K562 (cell line): ENCODE results near the gene ABHD4. TPM values are rescaled to one million over a fixed set of nuclear protein-coding genes. Genes with fewer than 3 reads are reported as not detected.

Experiments used
- ADNP ChIP-seq: fragments of 200-800 bp; sonication (Bioruptor generic); IDR thresholded peaks from 2 replicates; pipeline ENCODE4 v1.6.1; 2016; ENCODE audit warnings: missing genetic modification characterization, missing compliant biosample characterization
- CREM ChIP-seq: IDR thresholded peaks from 2 replicates; pipeline ENCODE4 v1.6.1; 2014; ENCODE audit warnings: antibody characterized with exemption, low read depth
- CTBP1 ChIP-seq: fragments of 450-650 bp; IDR thresholded peaks from 2 replicates; pipeline ENCODE4 v1.6.1; 2016; ENCODE audit warnings: borderline replicate concordance
- CTCF ChIP-seq, 3 experiments: IDR thresholded peaks in 2 of 3; conservative IDR thresholded peaks in 1 of 3; 2 replicates each; pipeline ENCODE4 v1.5.1; 2011 to 2012; ENCODE audit warnings: low read length in 3 of 3, mild to moderate bottlenecking in 3 of 3, control low read depth in 2 of 3, improper control_type of control experiment in 1 of 3, inconsistent platforms in 1 of 3, low read depth in 1 of 3, mixed read lengths in 1 of 3, moderate library complexity in 1 of 3; ENCODE audit not compliant: insufficient read depth in 2 of 3
- ERF ChIP-seq: fragments of 450-650 bp; formaldehyde crosslinking; IDR thresholded peaks from 2 replicates; pipeline ENCODE4 v1.4.0; 2020; ENCODE audit warnings: mild to moderate bottlenecking, mixed read lengths
- ESRRB ChIP-seq: fragments of 250-450 bp; sonication (Bioruptor Pico); IDR thresholded peaks from 2 replicates; pipeline ENCODE4 v1.5.0; 2020; ENCODE audit warnings: mild to moderate bottlenecking, moderate library complexity, borderline replicate concordance
- HBP1 ChIP-seq: fragments of 450-650 bp; formaldehyde crosslinking; IDR thresholded peaks from 2 replicates; pipeline ENCODE4 v1.4.0; 2022; ENCODE audit warnings: missing genetic modification characterization
- IFI16 ChIP-seq: fragments of 250-450 bp; sonication (Bioruptor Pico); IDR thresholded peaks from 2 replicates; pipeline ENCODE4 v2.1.2; 2022; ENCODE audit warnings: mild to moderate bottlenecking, inconsistent platforms
- PRPF4 ChIP-seq: fragments of 200-400 bp; formaldehyde crosslinking; IDR thresholded peaks from one replicate; pipeline ENCODE4 v1.6.1; 2017; ENCODE audit warnings: low read length, low read depth, mild to moderate bottlenecking; ENCODE audit not compliant: insufficient read depth, poor library complexity, severe bottlenecking
- RAD51 ChIP-seq: fragments of 450-650 bp; IDR thresholded peaks from 2 replicates; pipeline ENCODE4 v1.7.1; 2016; ENCODE audit warnings: low read depth, mild to moderate bottlenecking, borderline replicate concordance
- SRSF1 ChIP-seq: fragments of 200-400 bp; formaldehyde crosslinking; IDR thresholded peaks from 2 replicates; pipeline ENCODE4 v1.6.1; 2017; ENCODE audit warnings: mild to moderate bottlenecking, low read depth, low read length, moderate library complexity
- STAG1 ChIP-seq: sonication (generic); formaldehyde crosslinking; IDR thresholded peaks from 2 replicates; pipeline ENCODE4 v1.5.0; 2020; ENCODE audit warnings: missing genetic modification reagents, borderline replicate concordance
- TEAD4 ChIP-seq, 2 experiments: sonication (generic) in 1 of 2; formaldehyde crosslinking in 1 of 2; IDR thresholded peaks; 2 replicates each; pipeline versions ENCODE4 v1.6.1 to v1.8.0; 2012 to 2022; ENCODE audit warnings: borderline replicate concordance in 1 of 2, inconsistent platforms in 1 of 2, low read length in 1 of 2, mild to moderate bottlenecking in 1 of 2, missing genetic modification reagents in 1 of 2
- ZNF407 ChIP-seq: fragments of 450-650 bp; IDR thresholded peaks from 2 replicates; pipeline ENCODE4 v1.6.1; 2016; ENCODE audit warnings: low read depth
- polyA plus RNA-seq, 8 experiments: library from polyadenylated mRNA; depleted of rRNA in 4 of 8; stranded (reverse) in 5 of 8; unstranded in 3 of 8; fragments of >200 nt; fragmentation: Nextera tagmentation in 2 of 8; fragmentation: Illumina TruSeq in 1 of 8; extraction: Ambion mirVana in 2 of 8; extraction: Trizol in 1 of 8; gene quantifications; 2 replicates each; pipeline versions ENCODE4 v1.2.1 to v1.2.3, GENCODE V29; 2011 to 2014; ENCODE audit warnings: inconsistent platforms in 1 of 8, missing spikeins in 1 of 8
- total RNA-seq, 7 experiments: library from RNA; depleted of rRNA in 6 of 7; stranded (reverse); fragments of >200 nt in 6 of 7; fragmentation: Illumina TruSeq in 2 of 7; extraction: Trizol in 2 of 7; gene quantifications; 2 replicates each; pipeline versions ENCODE4 v1.2.1 to v1.2.3, GENCODE V29; 2011 to 2021; ENCODE audit warnings: low replicate concordance in 1 of 7

ABHD4 gene
- total and polyA plus RNA-seq, 9 of the 15 experiments (the other 6 are each of a cell fraction or from before 2014, with no cell fraction given), result 3.6 to 12.0 (median 7.2) TPM

GRCh38 chr14:22653012-22653621, 55.0 kb downstream of the ABHD4 start (continued):
- TF ChIP-seq CTCF (IDR thresholded peaks at IDR 0.05 in 2 of 3, conservative IDR thresholded peaks at IDR 0.05 in 1 of 3; ENCODE audit: insufficient read depth in 2 of 3, low read depth in 1 of 3, low read length in 3 of 3) (peak; percentile 85 to 86 (median 86)), STAG1 (peak; percentile 73; the same call in 1 of the 2 replicates), IFI16 (CRISPR knock-in tag) (no peak), ADNP (tag) (no peak), ZNF407 (no peak), CTBP1 (peak; percentile 28; the same call in 1 of the 2 replicates), HBP1 (CRISPR knock-in tag) (no peak), PRPF4 (no peak), TEAD4 (IDR thresholded peaks at IDR 0.05; ENCODE audit: low read length) (0 out of 2 replicates have a peak, but pooled peaks have one; percentile 27), TEAD4 (CRISPR knock-in tag; IDR thresholded peaks at IDR 0.05; ENCODE audit: borderline replicate concordance) (no peak), RAD51 (no peak), CREM (peak; percentile 49; the same call in 1 of the 2 replicates), ESRRB (CRISPR knock-in tag) (no peak), SRSF1 (no peak), ERF (no peak)
